ENCODE data around the gene TMEM178B.

DNA sequence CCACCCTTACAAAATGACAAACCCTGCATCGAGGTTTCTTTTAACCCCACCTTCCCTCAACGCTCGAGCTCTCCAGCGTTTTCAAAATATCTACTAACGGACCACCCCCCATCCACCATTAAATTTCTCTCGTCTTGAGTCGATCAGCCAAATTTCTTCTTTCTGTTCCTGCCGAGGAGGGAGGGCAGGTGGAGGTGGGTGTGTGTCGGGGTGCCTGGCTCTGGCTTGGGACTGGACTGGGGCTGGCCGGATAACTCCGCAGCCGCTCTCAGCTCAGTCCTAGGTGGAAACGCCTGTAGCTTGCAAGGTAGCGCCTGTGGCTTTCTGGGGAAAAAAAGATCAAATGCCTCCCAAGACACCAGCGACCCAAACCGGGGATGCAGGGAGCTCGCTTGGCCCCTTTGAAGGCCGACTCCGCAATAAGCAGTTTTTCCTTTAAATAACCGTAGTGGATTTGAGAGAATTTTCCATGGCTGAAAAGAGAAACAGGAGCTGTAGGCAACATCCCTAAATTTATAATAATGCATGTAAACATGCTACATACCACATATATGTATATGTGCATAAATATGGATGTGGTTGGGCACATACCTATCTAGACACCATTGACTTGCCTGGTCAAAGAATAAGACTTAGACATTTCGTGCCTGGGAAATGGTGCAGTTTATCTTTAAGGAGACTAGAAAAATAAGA, 1.9 kb upstream of the TMEM178B start:
- TF ChIP-seq, protein P1, sequence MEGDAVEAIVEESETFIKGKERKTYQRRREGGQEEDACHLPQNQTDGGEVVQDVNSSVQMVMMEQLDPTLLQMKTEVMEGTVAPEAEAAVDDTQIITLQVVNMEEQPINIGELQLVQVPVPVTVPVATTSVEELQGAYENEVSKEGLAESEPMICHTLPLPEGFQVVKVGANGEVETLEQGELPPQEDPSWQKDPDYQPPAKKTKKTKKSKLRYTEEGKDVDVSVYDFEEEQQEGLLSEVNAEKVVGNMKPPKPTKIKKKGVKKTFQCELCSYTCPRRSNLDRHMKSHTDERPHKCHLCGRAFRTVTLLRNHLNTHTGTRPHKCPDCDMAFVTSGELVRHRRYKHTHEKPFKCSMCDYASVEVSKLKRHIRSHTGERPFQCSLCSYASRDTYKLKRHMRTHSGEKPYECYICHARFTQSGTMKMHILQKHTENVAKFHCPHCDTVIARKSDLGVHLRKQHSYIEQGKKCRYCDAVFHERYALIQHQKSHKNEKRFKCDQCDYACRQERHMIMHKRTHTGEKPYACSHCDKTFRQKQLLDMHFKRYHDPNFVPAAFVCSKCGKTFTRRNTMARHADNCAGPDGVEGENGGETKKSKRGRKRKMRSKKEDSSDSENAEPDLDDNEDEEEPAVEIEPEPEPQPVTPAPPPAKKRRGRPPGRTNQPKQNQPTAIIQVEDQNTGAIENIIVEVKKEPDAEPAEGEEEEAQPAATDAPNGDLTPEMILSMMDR (IDR thresholded peaks at IDR 0.05): no peak
- TF ChIP-seq POLR2A (IDR thresholded peaks at IDR 0.05): no peak
